ENCODE measurements around the gene SLIT1.

- TF ChIP-seq EZH2phosphoT487 (IDR thresholded peaks at IDR 0.05; ENCODE audit: insufficient read depth, low read depth) (no peak), EZH2 (IDR thresholded peaks at IDR 0.05; ENCODE audit: insufficient read depth, poor library complexity, severe bottlenecking) (no peak)
These were observed 50.8 kb downstream of the SLIT1 start for GRCh38 chr10:97134983-97135382.

Data from GM23248 (cell line).